Osteoblast (primary cell): ENCODE data around the gene HPCAL1. TPM values are rescaled to one million over a fixed set of nuclear protein-coding genes. Genes with fewer than 3 reads are reported as not detected.

ENCODE experiments used
- DNase-seq: peaks from one replicate; pipeline ENCODE4 v3.0.0; 2011; ENCODE audit warnings: low spot score, mixed read lengths; ENCODE audit not compliant: insufficient read length; ENCODE audit errors: missing footprints
- H2AFZ ChIP-seq: 2 replicates; pipeline ENCODE4 v1.6.0; 2011; ENCODE audit warnings: mild to moderate bottlenecking, low read length
- H3K27ac ChIP-seq: 2 replicates; pipeline ENCODE4 v1.5.1; 2011; ENCODE audit warnings: mild to moderate bottlenecking, low read depth, low read length, moderate library complexity
- H3K27me3 ChIP-seq: 2 replicates; pipeline ENCODE4 v1.6.0; 2012; ENCODE audit warnings: mild to moderate bottlenecking, control low read depth, inconsistent platforms, low read length, moderate library complexity; ENCODE audit not compliant: insufficient read depth
- H3K36me3 ChIP-seq: 2 replicates; pipeline ENCODE4 v1.5.1; 2011; ENCODE audit warnings: mild to moderate bottlenecking, low read length, control low read depth, moderate library complexity; ENCODE audit not compliant: insufficient read depth
- H3K4me1 ChIP-seq: 2 replicates; pipeline ENCODE4 v1.5.1; 2011; ENCODE audit warnings: mild to moderate bottlenecking, low read length, control low read depth, moderate library complexity; ENCODE audit not compliant: insufficient read depth
- H3K4me2 ChIP-seq: 2 replicates; pipeline ENCODE4 v1.6.0; 2011; ENCODE audit warnings: mild to moderate bottlenecking, low read length; ENCODE audit not compliant: insufficient read depth
- H3K4me3 ChIP-seq: fragments of 200-600 bp; sonication (generic); 3 replicates; pipeline ENCODE4 v1.5.1; 2012; ENCODE audit warnings: mild to moderate bottlenecking, low read length, inconsistent platforms; ENCODE audit not compliant: insufficient read depth
- H3K79me2 ChIP-seq: 2 replicates; pipeline ENCODE4 v1.6.0; 2012; ENCODE audit warnings: mild to moderate bottlenecking, low read length, control low read depth, inconsistent platforms; ENCODE audit not compliant: insufficient read depth
- H3K9me3 ChIP-seq: 2 replicates; pipeline ENCODE4 v1.5.1; 2011; ENCODE audit warnings: low read depth, low read length, control low read depth
- H4K20me1 ChIP-seq: 2 replicates; pipeline ENCODE4 v1.6.0; 2012; ENCODE audit warnings: mild to moderate bottlenecking, low read length, control low read depth; ENCODE audit not compliant: insufficient read depth
- total RNA-seq: library from RNA; depleted of rRNA; stranded (reverse); fragments of >200 nt; gene quantifications from 2 replicates; pipeline ENCODE4 v1.2.3, GENCODE V29; 2012
- TF ChIP-seq, protein P1 (sequence below): IDR thresholded peaks from 2 replicates; pipeline ENCODE4 v1.5.1; 2011; ENCODE audit warnings: mild to moderate bottlenecking, low read depth, low read length, moderate library complexity; ENCODE audit errors: extremely low read depth

Gene HPCAL1
- total RNA-seq, 1 donor: 57.2 TPM

- DNase-seq: peak; percentile 88
- peak overlapping the region; percentile 91 for H3K4me2 ChIP-seq
- H4K20me1 ChIP-seq: peaks cover 20% of the 10 kb centered on the region
- H3K36me3 ChIP-seq: no peaks in the 10 kb centered on the region
- no peaks in the 10 kb centered on the region for H3K9me3 ChIP-seq
- peak overlapping the region; percentile 70 for H3K27ac ChIP-seq
- H3K79me2 ChIP-seq: peaks cover 54% of the 10 kb centered on the region
- H3K4me3 ChIP-seq: peak overlapping the region; percentile 92
- no peaks in the 10 kb centered on the region for H3K27me3 ChIP-seq
- peak overlapping the region; percentile 67 for H2AFZ ChIP-seq
- TF ChIP-seq, protein P1, sequence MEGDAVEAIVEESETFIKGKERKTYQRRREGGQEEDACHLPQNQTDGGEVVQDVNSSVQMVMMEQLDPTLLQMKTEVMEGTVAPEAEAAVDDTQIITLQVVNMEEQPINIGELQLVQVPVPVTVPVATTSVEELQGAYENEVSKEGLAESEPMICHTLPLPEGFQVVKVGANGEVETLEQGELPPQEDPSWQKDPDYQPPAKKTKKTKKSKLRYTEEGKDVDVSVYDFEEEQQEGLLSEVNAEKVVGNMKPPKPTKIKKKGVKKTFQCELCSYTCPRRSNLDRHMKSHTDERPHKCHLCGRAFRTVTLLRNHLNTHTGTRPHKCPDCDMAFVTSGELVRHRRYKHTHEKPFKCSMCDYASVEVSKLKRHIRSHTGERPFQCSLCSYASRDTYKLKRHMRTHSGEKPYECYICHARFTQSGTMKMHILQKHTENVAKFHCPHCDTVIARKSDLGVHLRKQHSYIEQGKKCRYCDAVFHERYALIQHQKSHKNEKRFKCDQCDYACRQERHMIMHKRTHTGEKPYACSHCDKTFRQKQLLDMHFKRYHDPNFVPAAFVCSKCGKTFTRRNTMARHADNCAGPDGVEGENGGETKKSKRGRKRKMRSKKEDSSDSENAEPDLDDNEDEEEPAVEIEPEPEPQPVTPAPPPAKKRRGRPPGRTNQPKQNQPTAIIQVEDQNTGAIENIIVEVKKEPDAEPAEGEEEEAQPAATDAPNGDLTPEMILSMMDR: no peak
- peaks cover 31% of the 10 kb centered on the region for H3K4me1 ChIP-seq
Observed at GRCh38 chr2:10303181-10303693, 533 bp downstream of the HPCAL1 start.

- H3K9me3 ChIP-seq: no peaks in the 10 kb centered on the region
- peak; percentile 95 for DNase-seq
- peak overlapping the region; percentile 91 for H3K4me2 ChIP-seq
- no peaks in the 10 kb centered on the region for H3K27me3 ChIP-seq
- peaks cover 20% of the 10 kb centered on the region for H4K20me1 ChIP-seq
- peak overlapping the region; percentile 67 for H2AFZ ChIP-seq
- TF ChIP-seq, protein P1: peak; percentile 15
- peaks cover 60% of the 10 kb centered on the region for H3K79me2 ChIP-seq
- peaks cover 27% of the 10 kb centered on the region for H3K4me1 ChIP-seq
- no peaks in the 10 kb centered on the region for H3K36me3 ChIP-seq
- peak overlapping the region; percentile 70 for H3K27ac ChIP-seq
- peak overlapping the region; percentile 92 for H3K4me3 ChIP-seq
Observed at GRCh38 chr2:10303694-10304378, 1.1 kb downstream of the HPCAL1 start.

GRCh38 chr2:10304458-10305253 is 2.0 kb downstream of the HPCAL1 start:
- peaks cover 27% of the 10 kb centered on the region for H4K20me1 ChIP-seq

More at GRCh38 chr2:10304458-10305253, 2.0 kb downstream of the HPCAL1 start:
- TF ChIP-seq, protein P1: no peak
- Histone ChIP-seq H3K27me3 (no peaks in the 10 kb centered on the region), H3K36me3 (no peaks in the 10 kb centered on the region), H3K4me3 (peak overlapping the region; percentile 92), H2AFZ (peak overlapping the region; percentile 56), H3K4me1 (peaks cover 27% of the 10 kb centered on the region), H3K79me2 (peaks cover 68% of the 10 kb centered on the region), H3K4me2 (peak overlapping the region; percentile 91), H3K9me3 (no peaks in the 10 kb centered on the region), H3K27ac (peak overlapping the region; percentile 70)
- DNase-seq: peak; percentile 77
